ENCODE results near the gene ZNF561.

Gene ZNF561

GRCh38 chr19:9644472-9644871, 23.4 kb upstream of the ZNF561 start:
- no peak for TF ChIP-seq CTCF (conservative IDR thresholded peaks at IDR 0.05; ENCODE audit: low read depth, low read length)
- H3K4me3 ChIP-seq (ENCODE audit: low read depth, low read length): no peak overlapping the region
- no peak for DNase-seq (ENCODE audit: low read depth)

- no peak overlapping the region for H3K4me3 ChIP-seq (ENCODE audit: low read depth, low read length)
- no peak for DNase-seq (ENCODE audit: low read depth)
- TF ChIP-seq CTCF (conservative IDR thresholded peaks at IDR 0.05; ENCODE audit: low read depth, low read length): no peak
Measured at GRCh38 chr19:9641810-9642209, 20.8 kb upstream of the ZNF561 start.

GRCh38 chr19:9640956-9641355, 19.9 kb upstream of the ZNF561 start:
- no peak for DNase-seq (ENCODE audit: low read depth)

GRCh38 chr19:9636018-9636417, 15.0 kb upstream of the ZNF561 start:
- DNase-seq (ENCODE audit: low read depth): no peak
- TF ChIP-seq CTCF (conservative IDR thresholded peaks at IDR 0.05; ENCODE audit: low read depth, low read length): no peak
- no peak overlapping the region for H3K4me3 ChIP-seq (ENCODE audit: low read depth, low read length)

More at GRCh38 chr19:9640956-9641355, 19.9 kb upstream of the ZNF561 start:
- TF ChIP-seq CTCF (conservative IDR thresholded peaks at IDR 0.05; ENCODE audit: low read depth, low read length): no peak
- H3K4me3 ChIP-seq (ENCODE audit: low read depth, low read length): no peak overlapping the region

DNA sequence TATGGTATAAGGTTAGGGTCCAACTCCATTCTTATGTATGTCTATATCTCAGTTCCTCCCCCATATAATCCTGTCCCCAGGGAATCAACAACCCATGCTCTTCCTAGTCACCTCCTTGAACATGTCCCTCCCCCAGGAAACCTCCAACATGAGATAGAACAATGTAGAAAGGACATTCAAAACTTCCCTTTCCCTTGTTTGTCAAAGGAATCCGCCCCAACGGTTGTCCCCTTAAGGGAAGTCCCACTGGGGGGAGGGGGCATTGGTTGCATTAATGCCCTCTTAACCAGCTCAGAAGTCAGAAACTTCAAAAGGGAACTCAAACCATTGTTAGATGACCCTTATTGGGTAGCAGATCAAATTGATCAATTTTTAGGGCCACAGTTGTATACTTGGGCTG, 6.8 kb upstream of the ZNF561 start:
- H3K4me3 ChIP-seq (ENCODE audit: low read depth, low read length): no peak overlapping the region
- DNase-seq (ENCODE audit: low read depth): no peak
- TF ChIP-seq CTCF (conservative IDR thresholded peaks at IDR 0.05; ENCODE audit: low read depth, low read length): no peak

DNA sequence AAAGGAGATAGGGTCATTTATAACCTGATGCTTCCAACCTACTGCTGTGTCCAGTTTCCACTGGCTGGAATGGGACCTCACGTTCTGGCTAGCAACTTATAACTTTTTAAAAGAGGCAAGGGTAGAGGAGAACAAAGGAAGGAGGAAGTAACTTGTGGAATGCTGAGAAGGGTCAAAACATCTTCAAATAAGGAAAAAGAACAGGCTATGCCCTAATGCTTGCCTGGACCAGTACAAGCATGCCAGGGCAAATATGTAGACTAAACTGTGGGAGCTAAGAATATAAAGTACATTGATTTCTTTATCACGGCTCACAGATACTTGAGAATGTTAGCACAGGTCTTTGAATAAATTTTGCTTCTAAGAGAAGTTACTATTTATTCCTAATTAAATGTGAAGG, 1.5 kb upstream of the ZNF561 start:
- no peak overlapping the region for H3K4me3 ChIP-seq (ENCODE audit: low read depth, low read length)
- DNase-seq (ENCODE audit: low read depth): peak; percentile 9

More for the DNA sequence above, 1.5 kb upstream of the ZNF561 start:
- no peak for TF ChIP-seq CTCF (conservative IDR thresholded peaks at IDR 0.05; ENCODE audit: low read depth, low read length)

Data from choroid plexus epithelial cell (primary cell).